Measurements from ENCODE around the gene CAB39.

GRCh38 chr2:230869914-230870543, 157.4 kb downstream of the CAB39 start:
- TF ChIP-seq CTCF (conservative IDR thresholded peaks at IDR 0.05 in 1 of 2, IDR thresholded peaks at IDR 0.05 in 1 of 2; ENCODE audit: extremely low read depth in 1 of 2, insufficient read depth in 1 of 2, low read depth in 1 of 2, low read length in 2 of 2) = no peak
- no peak for TF ChIP-seq EZH2 (IDR thresholded peaks at IDR 0.05; ENCODE audit: borderline replicate concordance, low read length)
